KMS-11 (cell line): ENCODE data around the gene NHERF2.

Experiments
- H2AFZ ChIP-seq: fragments of 200-600 bp; sonication (generic); 2 replicates; pipeline ENCODE4 v1.6.1; 2016; ENCODE audit warnings: antibody characterized with exemption, mixed run types, low read depth
- H3K27ac ChIP-seq: fragments of 200-600 bp; sonication (generic); 2 replicates; pipeline ENCODE4 v1.6.1; 2016; ENCODE audit warnings: mild to moderate bottlenecking, mixed run types
- H3K27me3 ChIP-seq: fragments of 200-600 bp; sonication (generic); 2 replicates; pipeline ENCODE4 v1.6.1; 2017; ENCODE audit warnings: mild to moderate bottlenecking, low read depth, mixed run types, moderate library complexity; ENCODE audit not compliant: insufficient read depth
- H3K36me3 ChIP-seq: fragments of 200-600 bp; sonication (generic); 2 replicates; pipeline ENCODE4 v1.6.1; 2017; ENCODE audit warnings: mild to moderate bottlenecking, mixed run types; ENCODE audit not compliant: insufficient read depth
- H3K4me1 ChIP-seq: fragments of 200-600 bp; sonication (generic); 2 replicates; pipeline ENCODE4 v1.6.1; 2016; ENCODE audit warnings: mild to moderate bottlenecking, low read depth, mixed run types; ENCODE audit not compliant: poor library complexity, severe bottlenecking
- H3K4me2 ChIP-seq: fragments of 200-600 bp; sonication (generic); 2 replicates; pipeline ENCODE4 v1.7.0; 2016; ENCODE audit warnings: mild to moderate bottlenecking, mixed run types
- H3K4me3 ChIP-seq: fragments of 200-600 bp; sonication (generic); IDR thresholded peaks from 2 replicates; pipeline ENCODE4 v1.6.1; 2017; ENCODE audit warnings: low read depth, low read length, mixed read lengths; ENCODE audit not compliant: insufficient read depth
- H3K79me2 ChIP-seq: fragments of 200-600 bp; sonication (generic); 2 replicates; pipeline ENCODE4 v1.6.1; 2016; ENCODE audit warnings: low read depth, mixed run types; ENCODE audit not compliant: insufficient read depth
- H3K9ac ChIP-seq: fragments of 200-600 bp; sonication (generic); 2 replicates; pipeline ENCODE4 v1.6.1; 2016; ENCODE audit warnings: mild to moderate bottlenecking, mixed run types
- H4K20me1 ChIP-seq: fragments of 200-600 bp; sonication (generic); 2 replicates; pipeline ENCODE4 v1.6.1; 2016; ENCODE audit warnings: mild to moderate bottlenecking, mixed run types; ENCODE audit not compliant: insufficient read depth
- CTCF ChIP-seq: fragments of 200-600 bp; sonication (generic); conservative IDR thresholded peaks from 2 replicates; pipeline ENCODE4 v1.6.1; 2017; ENCODE audit warnings: low read depth, mild to moderate bottlenecking, antibody characterized with exemption, low read length, moderate library complexity, mixed read lengths

Gene NHERF2

DNA sequence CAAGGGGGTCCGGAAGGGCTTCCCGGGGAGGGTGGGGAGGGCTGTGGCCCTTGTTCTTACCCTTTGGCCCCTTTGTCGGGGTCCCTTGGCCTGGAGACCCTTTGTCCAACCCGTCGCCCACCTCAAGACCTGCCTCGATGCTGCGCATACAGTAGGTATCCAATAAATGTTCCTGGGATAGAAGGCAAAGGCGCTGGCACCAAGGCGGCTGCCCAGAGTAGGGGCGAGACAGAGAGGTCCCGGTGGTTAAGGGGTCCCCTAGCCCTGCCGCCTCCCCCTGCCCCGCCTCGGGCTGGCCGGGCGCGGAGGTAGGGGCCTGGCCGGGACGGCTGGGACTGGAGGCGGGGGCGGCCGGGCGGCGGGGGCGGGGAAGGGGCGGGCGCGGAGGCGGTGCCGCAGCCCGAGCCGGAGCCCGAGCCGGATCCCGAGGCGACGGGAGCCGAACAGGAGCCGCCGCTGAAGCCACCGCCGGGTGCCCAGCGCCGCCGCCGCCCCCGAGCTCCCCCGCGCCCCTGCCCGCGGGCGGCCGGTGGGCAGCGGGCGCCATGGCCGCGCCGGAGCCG, at the start of gene NHERF2:
Gene NHERF2, plus strand, starts transcription at position 442 of the 563 bp plus-strand sequence. Its CDS starts 104 bp downstream, at position 546.
- Histone ChIP-seq H3K79me2 (no peaks in the 10 kb centered on the region), H3K4me3 (no peak within 1 kb of the TSS), H3K9ac (no peak within 1 kb of the TSS), H3K4me1 (peaks cover 16% of the 10 kb centered on the region), H3K27ac (no peak within 1 kb of the TSS), H3K36me3 (no peaks in the 10 kb centered on the region), H3K4me2 (peak within 1 kb of the TSS; percentile 89), H3K27me3 (peaks cover 21% of the 10 kb centered on the region), H2AFZ (peak within 1 kb of the TSS; percentile 57), H4K20me1 (no peaks in the 10 kb centered on the region)
- no peak for TF ChIP-seq CTCF

DNA sequence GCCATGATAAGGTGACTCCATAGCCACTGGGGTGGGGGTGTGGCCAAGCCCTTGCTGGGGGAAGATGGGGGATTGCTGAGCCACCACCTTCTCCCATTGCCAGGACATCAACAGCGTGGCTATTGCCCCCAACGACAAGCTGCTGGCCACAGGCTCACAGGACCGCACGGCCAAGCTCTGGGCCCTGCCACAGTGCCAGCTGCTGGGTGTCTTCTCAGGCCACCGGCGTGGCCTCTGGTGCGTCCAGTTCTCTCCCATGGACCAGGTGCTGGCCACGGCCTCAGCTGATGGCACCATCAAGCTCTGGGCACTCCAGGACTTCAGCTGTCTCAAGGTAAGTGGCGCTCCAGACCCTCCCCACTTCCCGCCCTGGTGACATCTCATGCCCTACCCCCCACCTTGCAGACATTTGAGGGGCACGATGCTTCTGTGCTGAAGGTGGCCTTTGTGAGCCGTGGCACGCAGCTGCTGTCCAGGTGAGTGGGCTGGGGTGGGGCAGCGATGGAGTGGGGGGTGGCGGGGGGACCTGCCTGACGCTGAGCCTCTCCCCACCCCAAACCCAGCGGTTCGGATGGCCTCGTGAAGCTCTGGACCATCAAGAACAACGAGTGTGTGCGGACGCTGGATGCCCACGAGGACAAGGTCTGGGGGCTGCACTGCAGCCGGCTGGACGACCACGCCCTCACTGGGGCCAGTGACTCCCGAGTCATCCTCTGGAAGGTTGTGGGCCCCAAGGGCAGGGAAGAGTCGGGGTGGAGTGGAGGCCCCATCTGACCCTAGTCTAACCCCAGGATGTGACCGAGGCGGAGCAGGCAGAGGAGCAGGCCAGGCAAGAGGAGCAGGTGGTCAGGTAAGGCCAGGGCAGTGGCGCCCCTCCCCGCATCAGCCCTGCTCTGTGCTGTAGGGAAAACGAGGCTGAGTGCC, 49.5 kb upstream of the NHERF2 start:
- Histone ChIP-seq H3K9ac (no peak overlapping the region), H3K4me2 (no peak overlapping the region), H4K20me1 (no peaks in the 10 kb centered on the region), H3K27ac (no peak overlapping the region), H3K79me2 (peaks cover 17% of the 10 kb centered on the region), H3K27me3 (no peaks in the 10 kb centered on the region), H2AFZ (no peak overlapping the region), H3K36me3 (no peaks in the 10 kb centered on the region; the same call in 1 of the 2 replicates), H3K4me1 (peaks cover 30% of the 10 kb centered on the region), H3K4me3 (no peak overlapping the region)
- no peak for TF ChIP-seq CTCF

DNA sequence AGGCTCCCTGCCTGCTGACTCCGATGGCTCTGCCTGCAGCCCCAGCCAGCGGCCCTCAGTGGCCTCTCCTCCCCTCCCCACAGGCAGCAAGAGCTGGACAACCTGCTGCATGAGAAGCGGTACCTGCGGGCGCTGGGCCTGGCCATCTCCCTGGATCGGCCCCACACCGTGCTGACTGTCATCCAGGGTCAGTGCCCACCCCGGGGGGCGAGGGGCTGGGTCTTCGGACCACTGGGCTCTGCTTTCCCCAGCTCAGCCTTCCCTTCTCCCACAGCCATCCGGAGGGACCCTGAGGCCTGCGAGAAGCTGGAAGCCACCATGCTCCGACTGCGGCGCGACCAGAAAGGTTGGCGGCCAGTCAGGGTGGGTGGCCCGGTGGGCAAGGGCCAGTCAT, 48.8 kb upstream of the NHERF2 start:
- H3K9ac ChIP-seq: no peak overlapping the region
- peaks cover 34% of the 10 kb centered on the region for H3K4me1 ChIP-seq
- H3K4me2 ChIP-seq: no peak overlapping the region
- peaks cover 10% of the 10 kb centered on the region for H3K79me2 ChIP-seq
- no peak overlapping the region for H3K4me3 ChIP-seq
- H3K27me3 ChIP-seq: no peaks in the 10 kb centered on the region; the same call in 1 of the 2 replicates
- no peak overlapping the region for H3K27ac ChIP-seq
- H4K20me1 ChIP-seq: no peaks in the 10 kb centered on the region
- no peaks in the 10 kb centered on the region; the same call in 1 of the 2 replicates for H3K36me3 ChIP-seq
- no peak overlapping the region for H2AFZ ChIP-seq
- no peak for TF ChIP-seq CTCF

DNA sequence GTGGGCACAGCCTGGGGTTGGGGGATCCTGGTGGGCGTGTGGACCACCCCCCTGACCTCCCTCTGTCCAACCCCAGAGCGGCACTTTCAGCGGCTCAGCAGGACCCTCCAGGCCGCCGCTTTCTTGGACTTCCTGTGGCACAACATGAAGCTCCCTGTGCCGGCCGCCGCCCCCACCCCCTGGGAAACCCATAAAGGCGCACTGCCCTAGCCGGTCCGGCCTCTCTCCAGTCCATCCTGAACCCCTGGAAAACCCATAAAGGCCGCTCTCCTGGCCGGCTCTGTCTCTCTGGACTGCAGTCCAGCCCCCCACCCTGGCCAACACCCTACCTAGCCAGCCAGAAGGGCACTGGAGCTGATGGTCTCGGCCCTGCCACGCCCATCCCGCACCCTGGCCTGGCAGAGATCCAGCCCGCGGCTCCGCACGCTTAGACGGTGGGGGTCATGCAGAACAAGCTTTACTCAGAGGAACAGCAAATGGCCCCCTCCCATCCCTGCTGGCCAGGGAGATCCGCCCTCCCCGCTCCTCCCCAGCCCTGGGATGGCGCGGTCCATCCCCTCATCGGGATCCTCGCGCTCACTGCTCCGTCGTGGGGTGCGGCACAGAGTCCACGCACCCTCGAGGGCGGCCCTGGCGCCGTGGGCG, 48.1 kb upstream of the NHERF2 start:
- no peak for TF ChIP-seq CTCF
- H3K4me1 ChIP-seq: peaks cover 31% of the 10 kb centered on the region
- no peak overlapping the region for H2AFZ ChIP-seq
- no peaks in the 10 kb centered on the region for H4K20me1 ChIP-seq
- H3K9ac ChIP-seq: no peak overlapping the region
- peaks cover 5% of the 10 kb centered on the region; the same call in 1 of the 2 replicates for H3K27me3 ChIP-seq
- no peaks in the 10 kb centered on the region; the same call in 1 of the 2 replicates for H3K36me3 ChIP-seq
- H3K4me3 ChIP-seq: no peak overlapping the region
- H3K79me2 ChIP-seq: peaks cover 3% of the 10 kb centered on the region; the same call in 1 of the 2 replicates
- no peak overlapping the region for H3K4me2 ChIP-seq
- no peak overlapping the region for H3K27ac ChIP-seq
